Measurements from ENCODE around the gene GYPE.
"Not testable (repeated sequence)": the region's sequence is repeated elsewhere in the genome, so short reads cannot be mapped to it uniquely, and the experiment has no call there.

The GYPE gene

DNA sequence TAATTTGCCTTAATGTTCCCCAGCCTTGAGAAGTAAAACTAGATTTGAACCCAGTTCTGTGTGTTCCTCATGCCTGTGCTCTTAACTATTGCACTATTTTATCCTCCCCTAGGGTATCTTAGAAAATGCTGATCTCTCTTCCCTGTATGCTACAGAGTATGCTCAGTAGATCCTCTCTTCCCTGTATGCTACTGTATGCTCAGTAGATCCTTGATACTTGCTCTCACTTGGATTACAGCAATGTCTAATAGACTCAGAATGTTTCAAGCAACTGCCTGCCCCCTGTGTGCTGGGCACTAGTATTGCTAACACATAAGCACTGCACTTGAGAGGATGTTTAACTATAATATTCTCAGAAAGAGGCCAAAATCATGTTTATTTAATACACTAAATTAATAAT is 928 bp downstream of the GYPE start:
- CTCF ChIA-PET = interaction anchor here (1.2 to 2.0 kb wide), 2 partner anchors 32 to 130 kb away, joined by 4 to 6 read pairs; no protein-coding TSS in a partner anchor
- H3K4me1 ChIP-seq (ENCODE audit: control extremely low read depth in 1 of 4, control insufficient read depth in 4 of 4, insufficient read depth in 4 of 4, low read length in 3 of 4); H3K27me3 ChIP-seq (replicated peaks in 2 of 5; ENCODE audit: control insufficient read depth in 4 of 5, insufficient read depth in 5 of 5, low read length in 4 of 5); H3K9me3 ChIP-seq (ENCODE audit: control extremely low read depth in 1 of 5, control insufficient read depth in 4 of 5, insufficient read depth in 2 of 5, low read depth in 1 of 5, low read length in 4 of 5); H3K27ac ChIP-seq (ENCODE audit: insufficient read depth in 1 of 2, low read depth in 1 of 2, low read length in 2 of 2, poor library complexity in 1 of 2, severe bottlenecking in 2 of 2); H3K4me3 ChIP-seq (ENCODE audit: control insufficient read depth in 1 of 7, extremely low read depth in 1 of 7, insufficient read depth in 4 of 7, low read depth in 2 of 7, low read length in 6 of 7); POLR2A ChIA-PET; H3K36me3 ChIP-seq (ENCODE audit: control insufficient read depth in 4 of 4, insufficient read depth in 4 of 4, low read length in 3 of 4): not testable (repeated sequence)
- peak in 1 of 3 donors; percentile 31 for DNase-seq

DNA sequence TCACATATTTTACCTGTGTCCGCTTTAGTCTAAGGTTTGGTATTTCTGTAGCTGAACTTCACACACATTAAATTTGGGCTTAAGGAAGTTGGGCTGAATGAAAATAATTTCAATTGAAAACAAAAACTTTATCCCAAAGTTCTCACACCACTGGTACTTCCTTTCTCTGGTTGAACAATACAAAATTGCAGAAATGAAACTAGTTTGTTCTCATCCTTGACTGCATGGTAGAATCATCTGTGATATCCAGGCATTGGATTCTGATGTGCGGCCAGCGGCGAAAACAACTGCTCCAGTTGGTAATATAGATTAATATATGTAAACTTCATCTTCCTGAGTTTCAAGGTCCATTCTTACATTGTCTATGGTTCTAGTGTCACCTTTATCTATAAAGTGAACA is 15.0 kb downstream of the GYPE start:
- H3K36me3 ChIP-seq (ENCODE audit: control insufficient read depth in 4 of 4, insufficient read depth in 4 of 4, low read length in 3 of 4); H3K27ac ChIP-seq (ENCODE audit: insufficient read depth in 1 of 2, low read depth in 1 of 2, low read length in 2 of 2, poor library complexity in 1 of 2, severe bottlenecking in 2 of 2); H3K27me3 ChIP-seq (replicated peaks in 2 of 5; ENCODE audit: control insufficient read depth in 4 of 5, insufficient read depth in 5 of 5, low read length in 4 of 5); H3K9me3 ChIP-seq (ENCODE audit: control extremely low read depth in 1 of 5, control insufficient read depth in 4 of 5, insufficient read depth in 2 of 5, low read depth in 1 of 5, low read length in 4 of 5); DNase-seq; H3K4me1 ChIP-seq (ENCODE audit: control extremely low read depth in 1 of 4, control insufficient read depth in 4 of 4, insufficient read depth in 4 of 4, low read length in 3 of 4); H3K4me3 ChIP-seq (ENCODE audit: control insufficient read depth in 1 of 7, extremely low read depth in 1 of 7, insufficient read depth in 4 of 7, low read depth in 2 of 7, low read length in 6 of 7); POLR2A ChIA-PET; CTCF ChIA-PET: not testable (repeated sequence)
- no CpG with 5 or more reads among the region's 4 CpGs for WGBS (ENCODE audit: insufficient coverage)

DNA sequence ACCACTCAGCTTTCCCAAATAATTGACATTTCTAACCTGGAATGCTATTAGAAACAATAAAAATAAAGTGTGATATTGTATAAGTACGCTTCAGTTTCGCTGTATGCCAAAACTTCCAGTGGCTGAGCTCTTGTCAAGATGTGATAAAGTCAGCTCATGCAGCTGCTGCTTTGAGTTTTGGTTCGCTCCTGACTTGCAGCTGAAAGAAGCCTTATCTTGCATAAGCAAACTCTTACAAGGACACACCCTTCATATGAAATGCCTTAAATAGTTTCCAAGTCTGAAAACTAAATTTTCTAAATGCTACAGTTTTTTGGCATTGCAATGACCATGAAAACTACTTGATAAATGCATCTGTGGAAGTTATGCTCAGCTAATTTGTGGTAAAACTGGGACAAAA is 17.2 kb downstream of the GYPE start:
- DNase-seq; CTCF ChIA-PET; H3K27me3 ChIP-seq (replicated peaks in 2 of 5; ENCODE audit: control insufficient read depth in 4 of 5, insufficient read depth in 5 of 5, low read length in 4 of 5); H3K4me1 ChIP-seq (ENCODE audit: control extremely low read depth in 1 of 4, control insufficient read depth in 4 of 4, insufficient read depth in 4 of 4, low read length in 3 of 4); H3K36me3 ChIP-seq (ENCODE audit: control insufficient read depth in 4 of 4, insufficient read depth in 4 of 4, low read length in 3 of 4); H3K4me3 ChIP-seq (ENCODE audit: control insufficient read depth in 1 of 7, extremely low read depth in 1 of 7, insufficient read depth in 4 of 7, low read depth in 2 of 7, low read length in 6 of 7); H3K27ac ChIP-seq (ENCODE audit: insufficient read depth in 1 of 2, low read depth in 1 of 2, low read length in 2 of 2, poor library complexity in 1 of 2, severe bottlenecking in 2 of 2); H3K9me3 ChIP-seq (ENCODE audit: control extremely low read depth in 1 of 5, control insufficient read depth in 4 of 5, insufficient read depth in 2 of 5, low read depth in 1 of 5, low read length in 4 of 5); POLR2A ChIA-PET: not testable (repeated sequence)
- no CpG with 5 or more reads among the region's 3 CpGs for WGBS (ENCODE audit: insufficient coverage)

DNA sequence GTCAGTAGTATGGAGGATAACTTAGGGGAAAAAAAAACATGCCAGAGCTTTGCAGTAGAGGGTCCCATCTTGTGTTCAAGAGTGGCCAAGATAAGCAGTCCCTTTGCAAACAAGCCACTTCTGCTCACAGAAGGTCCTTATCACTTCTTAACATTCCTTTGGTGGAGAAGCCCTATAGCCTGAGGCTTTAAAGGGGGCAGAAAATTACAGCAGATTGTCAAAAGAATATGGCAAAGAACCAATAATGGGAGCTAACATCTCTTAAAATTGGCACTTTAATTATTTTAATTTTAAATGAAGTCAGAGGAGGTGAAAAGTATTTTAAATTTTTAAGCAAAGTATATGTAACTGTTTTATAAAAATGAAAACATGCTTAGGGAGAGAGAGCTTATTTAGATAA is 20.4 kb downstream of the GYPE start:
- POLR2A ChIA-PET; H3K9me3 ChIP-seq (ENCODE audit: control extremely low read depth in 1 of 5, control insufficient read depth in 4 of 5, insufficient read depth in 2 of 5, low read depth in 1 of 5, low read length in 4 of 5); H3K4me1 ChIP-seq (ENCODE audit: control extremely low read depth in 1 of 4, control insufficient read depth in 4 of 4, insufficient read depth in 4 of 4, low read length in 3 of 4); H3K4me3 ChIP-seq (ENCODE audit: control insufficient read depth in 1 of 7, extremely low read depth in 1 of 7, insufficient read depth in 4 of 7, low read depth in 2 of 7, low read length in 6 of 7); H3K27me3 ChIP-seq (replicated peaks in 2 of 5; ENCODE audit: control insufficient read depth in 4 of 5, insufficient read depth in 5 of 5, low read length in 4 of 5); CTCF ChIA-PET; DNase-seq; H3K27ac ChIP-seq (ENCODE audit: insufficient read depth in 1 of 2, low read depth in 1 of 2, low read length in 2 of 2, poor library complexity in 1 of 2, severe bottlenecking in 2 of 2); H3K36me3 ChIP-seq (ENCODE audit: control insufficient read depth in 4 of 4, insufficient read depth in 4 of 4, low read length in 3 of 4): not testable (repeated sequence)

DNA sequence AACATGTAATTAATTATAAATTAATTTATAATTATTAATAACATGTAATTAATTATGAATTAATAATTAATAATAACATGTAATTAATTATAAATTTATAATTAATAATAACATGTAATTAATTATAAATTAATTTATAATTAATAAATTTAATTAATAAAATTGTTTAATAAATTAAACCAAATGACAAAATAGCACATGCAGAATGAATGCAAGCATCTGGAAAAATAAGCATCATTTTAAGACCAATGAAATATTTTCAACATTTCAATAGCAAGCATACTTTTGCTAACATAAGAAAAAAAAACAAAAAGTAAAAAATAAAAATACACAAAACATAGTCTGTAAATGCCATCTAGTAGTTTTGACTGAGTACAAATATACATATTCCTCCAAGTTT is 21.8 kb downstream of the GYPE start:
- Histone ChIP-seq H3K9me3 (ENCODE audit: control extremely low read depth in 1 of 5, control insufficient read depth in 4 of 5, insufficient read depth in 2 of 5, low read depth in 1 of 5, low read length in 4 of 5) (no peaks in the 10 kb centered on the region), H3K27ac (ENCODE audit: insufficient read depth in 1 of 2, low read depth in 1 of 2, low read length in 2 of 2, poor library complexity in 1 of 2, severe bottlenecking in 2 of 2) (no peak overlapping the region), H3K36me3 (ENCODE audit: control insufficient read depth in 4 of 4, insufficient read depth in 4 of 4, low read length in 3 of 4) (no peaks in the 10 kb centered on the region), H3K4me3 (ENCODE audit: control insufficient read depth in 1 of 7, extremely low read depth in 1 of 7, insufficient read depth in 4 of 7, low read depth in 2 of 7, low read length in 6 of 7) (no peak overlapping the region), H3K4me1 (ENCODE audit: control extremely low read depth in 1 of 4, control insufficient read depth in 4 of 4, insufficient read depth in 4 of 4, low read length in 3 of 4) (no peaks in the 10 kb centered on the region), H3K27me3 (replicated peaks in 2 of 5; ENCODE audit: control insufficient read depth in 4 of 5, insufficient read depth in 5 of 5, low read length in 4 of 5) (no peaks in the 10 kb centered on the region)
- CTCF ChIA-PET = no interaction called here
- no peak for DNase-seq
- POLR2A ChIA-PET = no interaction called here

DNA sequence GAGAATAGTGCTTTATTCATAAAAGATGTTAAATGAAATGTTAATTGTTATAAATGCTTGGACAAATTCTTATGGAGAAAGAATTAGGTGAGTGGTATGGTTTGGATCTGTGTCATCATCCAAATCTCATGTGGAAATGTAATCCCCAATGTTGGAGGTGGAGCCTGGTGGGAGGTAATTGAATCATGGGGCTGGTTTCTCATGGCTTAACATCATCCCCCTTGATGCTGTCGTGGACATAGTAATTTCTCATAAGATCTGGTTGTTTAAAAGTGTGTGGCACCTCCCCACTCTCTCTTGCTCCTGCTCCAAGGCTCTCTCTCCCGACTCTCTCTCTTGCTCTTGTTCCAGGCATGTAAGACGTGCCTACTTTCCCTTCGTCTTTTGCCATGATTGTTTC is 22.5 kb downstream of the GYPE start:
- CTCF ChIA-PET = no interaction called here
- no peaks in the 10 kb centered on the region for H3K36me3 ChIP-seq (ENCODE audit: control insufficient read depth in 4 of 4, insufficient read depth in 4 of 4, low read length in 3 of 4)
- no peaks in the 10 kb centered on the region for H3K9me3 ChIP-seq (ENCODE audit: control extremely low read depth in 1 of 5, control insufficient read depth in 4 of 5, insufficient read depth in 2 of 5, low read depth in 1 of 5, low read length in 4 of 5)
- no peaks in the 10 kb centered on the region for H3K27me3 ChIP-seq (replicated peaks in 2 of 5; ENCODE audit: control insufficient read depth in 4 of 5, insufficient read depth in 5 of 5, low read length in 4 of 5)
- 100% methylated on average over 1 of the region's 4 CpGs for WGBS (ENCODE audit: insufficient coverage)
- no peak overlapping the region for H3K4me3 ChIP-seq (ENCODE audit: control insufficient read depth in 1 of 7, extremely low read depth in 1 of 7, insufficient read depth in 4 of 7, low read depth in 2 of 7, low read length in 6 of 7)
- POLR2A ChIA-PET = no interaction called here
- no peaks in the 10 kb centered on the region for H3K4me1 ChIP-seq (ENCODE audit: control extremely low read depth in 1 of 4, control insufficient read depth in 4 of 4, insufficient read depth in 4 of 4, low read length in 3 of 4)
- no peak overlapping the region for H3K27ac ChIP-seq (ENCODE audit: insufficient read depth in 1 of 2, low read depth in 1 of 2, low read length in 2 of 2, poor library complexity in 1 of 2, severe bottlenecking in 2 of 2)
- peak in 2 of 3 donors; percentile 35 to 37 for DNase-seq

DNA sequence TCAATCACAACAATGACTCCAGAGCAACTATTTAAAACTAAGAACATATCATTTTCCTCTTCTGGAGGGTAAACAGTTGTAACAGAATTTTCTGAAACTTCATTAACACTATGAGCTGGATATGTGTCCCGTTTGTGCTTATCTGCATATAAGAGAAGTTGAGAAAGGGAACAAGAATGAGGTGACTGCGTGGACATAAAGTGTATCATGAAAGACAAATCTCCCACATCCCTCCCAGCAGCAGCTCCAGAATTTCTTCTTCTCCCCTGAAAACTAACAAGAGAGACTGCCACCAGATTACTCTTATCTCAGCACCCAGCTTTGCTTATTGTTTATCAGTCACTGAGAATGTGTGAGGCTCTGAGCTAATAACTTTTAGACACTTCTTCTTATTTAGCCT is 25.8 kb downstream of the GYPE start:
- CTCF ChIA-PET; H3K9me3 ChIP-seq (ENCODE audit: control extremely low read depth in 1 of 5, control insufficient read depth in 4 of 5, insufficient read depth in 2 of 5, low read depth in 1 of 5, low read length in 4 of 5); H3K27me3 ChIP-seq (replicated peaks in 2 of 5; ENCODE audit: control insufficient read depth in 4 of 5, insufficient read depth in 5 of 5, low read length in 4 of 5); H3K4me1 ChIP-seq (ENCODE audit: control extremely low read depth in 1 of 4, control insufficient read depth in 4 of 4, insufficient read depth in 4 of 4, low read length in 3 of 4); POLR2A ChIA-PET; H3K27ac ChIP-seq (ENCODE audit: insufficient read depth in 1 of 2, low read depth in 1 of 2, low read length in 2 of 2, poor library complexity in 1 of 2, severe bottlenecking in 2 of 2); H3K4me3 ChIP-seq (ENCODE audit: control insufficient read depth in 1 of 7, extremely low read depth in 1 of 7, insufficient read depth in 4 of 7, low read depth in 2 of 7, low read length in 6 of 7); H3K36me3 ChIP-seq (ENCODE audit: control insufficient read depth in 4 of 4, insufficient read depth in 4 of 4, low read length in 3 of 4): not testable (repeated sequence)
- peak in 1 of 3 donors; percentile 22 for DNase-seq
- no CpG with 5 or more reads among the region's 2 CpGs for WGBS (ENCODE audit: insufficient coverage)

DNA sequence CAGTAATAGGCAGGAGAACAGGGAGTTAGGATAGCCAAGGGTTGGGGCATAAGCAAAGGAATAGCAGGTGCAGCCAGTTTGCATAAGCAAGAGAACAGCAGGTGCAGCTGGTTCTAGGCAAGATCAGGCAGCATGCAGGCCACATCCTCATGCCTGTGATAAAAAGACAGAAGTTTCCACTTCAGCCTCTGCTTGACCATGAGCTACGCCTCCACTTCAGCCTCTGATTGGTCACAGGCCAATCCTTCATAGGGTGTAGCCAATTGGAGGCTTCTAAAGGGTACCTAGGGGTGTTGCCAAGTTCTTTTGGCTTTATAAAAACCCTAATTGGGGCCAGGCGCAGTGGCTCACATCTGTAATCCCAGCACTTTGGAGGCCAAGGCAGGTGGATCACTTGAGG is 30.0 kb downstream of the GYPE start:
- POLR2A ChIA-PET; H3K4me1 ChIP-seq (ENCODE audit: control extremely low read depth in 1 of 4, control insufficient read depth in 4 of 4, insufficient read depth in 4 of 4, low read length in 3 of 4); DNase-seq; H3K4me3 ChIP-seq (ENCODE audit: control insufficient read depth in 1 of 7, extremely low read depth in 1 of 7, insufficient read depth in 4 of 7, low read depth in 2 of 7, low read length in 6 of 7); H3K36me3 ChIP-seq (ENCODE audit: control insufficient read depth in 4 of 4, insufficient read depth in 4 of 4, low read length in 3 of 4); CTCF ChIA-PET; H3K27me3 ChIP-seq (replicated peaks in 2 of 5; ENCODE audit: control insufficient read depth in 4 of 5, insufficient read depth in 5 of 5, low read length in 4 of 5); H3K27ac ChIP-seq (ENCODE audit: insufficient read depth in 1 of 2, low read depth in 1 of 2, low read length in 2 of 2, poor library complexity in 1 of 2, severe bottlenecking in 2 of 2); H3K9me3 ChIP-seq (ENCODE audit: control extremely low read depth in 1 of 5, control insufficient read depth in 4 of 5, insufficient read depth in 2 of 5, low read depth in 1 of 5, low read length in 4 of 5): not testable (repeated sequence)
- 100% methylated on average over 1 of the region's 2 CpGs for WGBS (ENCODE audit: insufficient coverage)

All from common myeloid progenitor, CD34-positive (primary cell).